GM23338 (cell line): ENCODE results near the gene NCBP1. TPM values are rescaled to one million over a fixed set of nuclear protein-coding genes. Genes with fewer than 3 reads are reported as not detected.

ENCODE experiments used
- ATAC-seq: fragments of 200-7000 bp; cut with Tn5 transposase; 3 replicates; pipeline ENCODE4 v1.9.1; 2020
- DNase-seq: peaks from one replicate; pipeline ENCODE4 v3.0.0-alpha.2; 2015; ENCODE audit warnings: low spot score
- H2AFZ ChIP-seq: fragments of 200-600 bp; sonication (generic); 2 replicates; pipeline ENCODE4 v1.8.0; 2016; ENCODE audit warnings: antibody characterized with exemption, mild to moderate bottlenecking, moderate library complexity
- H3F3A ChIP-seq: fragments of 200-600 bp; sonication (generic); replicated peaks from 2 replicates; pipeline ENCODE4 v1.8.0; 2017; ENCODE audit warnings: antibody characterized with exemption, mixed run types, low read depth
- H3K27ac ChIP-seq: fragments of 200-600 bp; sonication (generic); 2 replicates; pipeline ENCODE4 v1.6.1; 2016; ENCODE audit warnings: low read depth
- H3K27me3 ChIP-seq: fragments of 200-600 bp; sonication (generic); 2 replicates; pipeline ENCODE4 v1.8.0; 2016; ENCODE audit warnings: mild to moderate bottlenecking, mixed run types, moderate library complexity; ENCODE audit not compliant: insufficient read depth
- H3K36me3 ChIP-seq: fragments of 200-600 bp; sonication (generic); 2 replicates; pipeline ENCODE4 v1.8.0; 2016; ENCODE audit warnings: mild to moderate bottlenecking; ENCODE audit not compliant: insufficient read depth
- H3K4me1 ChIP-seq: fragments of 200-600 bp; sonication (generic); 2 replicates; pipeline ENCODE4 v1.8.0; 2016; ENCODE audit warnings: mild to moderate bottlenecking, moderate library complexity; ENCODE audit not compliant: insufficient read depth
- H3K4me2 ChIP-seq: fragments of 200-600 bp; sonication (generic); 2 replicates; pipeline ENCODE4 v1.7.1; 2017; ENCODE audit warnings: mixed run types
- H3K4me3 ChIP-seq: fragments of 200-600 bp; sonication (generic); 2 replicates; pipeline ENCODE4 v1.6.1; 2016; ENCODE audit warnings: mixed run types
- H3K79me2 ChIP-seq: fragments of 200-600 bp; sonication (generic); replicated peaks from 2 replicates; pipeline ENCODE4 v1.8.0; 2017; ENCODE audit warnings: mild to moderate bottlenecking; ENCODE audit not compliant: insufficient read depth
- H3K9me2 ChIP-seq: fragments of 200-600 bp; sonication (generic); 2 replicates; pipeline ENCODE4 v1.8.0; 2017; ENCODE audit not compliant: insufficient read depth
- H4K20me1 ChIP-seq: fragments of 200-600 bp; sonication (generic); replicated peaks from 2 replicates; pipeline ENCODE4 v1.8.0; 2017; ENCODE audit warnings: mild to moderate bottlenecking; ENCODE audit not compliant: insufficient read depth
- H3K27ac Mint-ChIP-seq: 2 replicates; pipeline ENCODE4 v1.8.0; 2020; ENCODE audit warnings: inconsistent platforms, mild to moderate bottlenecking, moderate library complexity, mixed read lengths
- H3K27me3 Mint-ChIP-seq: 3 replicates; pipeline ENCODE4 v1.8.0; 2022; ENCODE audit warnings: low read depth, mild to moderate bottlenecking, moderate library complexity, mixed read lengths, inconsistent platforms; ENCODE audit not compliant: insufficient read depth, poor library complexity
- H3K36me3 Mint-ChIP-seq: 3 replicates; pipeline ENCODE4 v1.8.0; 2021; ENCODE audit warnings: low read depth, mild to moderate bottlenecking, inconsistent platforms, moderate library complexity, mixed read lengths
- H3K4me1 Mint-ChIP-seq: 3 replicates; pipeline ENCODE4 v1.8.0; 2020; ENCODE audit warnings: mild to moderate bottlenecking, inconsistent platforms, mixed read lengths
- H3K4me3 Mint-ChIP-seq: 3 replicates; pipeline ENCODE4 v1.8.0; 2021; ENCODE audit warnings: moderate library complexity, mild to moderate bottlenecking, inconsistent platforms, mixed read lengths
- H3K9me3 Mint-ChIP-seq: 3 replicates; pipeline ENCODE4 v1.8.0; 2020; ENCODE audit warnings: moderate library complexity, mild to moderate bottlenecking, inconsistent platforms, mixed read lengths
- CREB1 ChIP-seq: fragments of 250-450 bp; sonication (Bioruptor Pico); IDR thresholded peaks from 2 replicates; pipeline ENCODE4 v1.5.0; 2020; ENCODE audit warnings: low read depth, mild to moderate bottlenecking, moderate library complexity
- EZH2 ChIP-seq: fragments of 200-600 bp; sonication (generic); IDR thresholded peaks from one replicate; pipeline ENCODE4 v1.8.0; 2017; ENCODE audit warnings: antibody characterized with exemption, mild to moderate bottlenecking, low read depth; ENCODE audit not compliant: unreplicated experiment
- EZH2phosphoT487 ChIP-seq: fragments of 200-600 bp; sonication (generic); IDR thresholded peaks from one replicate; pipeline ENCODE4 v1.8.1; 2018; ENCODE audit warnings: antibody characterized with exemption; ENCODE audit not compliant: unreplicated experiment
- JUNB ChIP-seq: IDR thresholded peaks from one replicate; pipeline ENCODE4 v1.6.1; 2016; ENCODE audit warnings: antibody characterized with exemption; ENCODE audit not compliant: unreplicated experiment
- NANOG ChIP-seq: IDR thresholded peaks from 2 replicates; pipeline ENCODE4 v1.6.1; 2016; ENCODE audit warnings: antibody characterized with exemption, borderline replicate concordance
- POLR2AphosphoS5 ChIP-seq: IDR thresholded peaks from 2 replicates; pipeline ENCODE4 v1.6.1; 2016; ENCODE audit warnings: antibody characterized with exemption, low read depth
- STAT1 ChIP-seq: IDR thresholded peaks from one replicate; pipeline ENCODE4 v1.6.1; 2016; ENCODE audit warnings: antibody characterized with exemption; ENCODE audit not compliant: unreplicated experiment
- ZNF114 ChIP-seq: fragments of 250-450 bp; sonication (Bioruptor Pico); IDR thresholded peaks from 2 replicates; pipeline ENCODE4 v1.5.0; 2020; ENCODE audit warnings: mild to moderate bottlenecking, moderate library complexity
- ZNF331 ChIP-seq: fragments of 250-450 bp; sonication (Bioruptor Pico); IDR thresholded peaks from 2 replicates; pipeline ENCODE4 v1.5.0; 2020; ENCODE audit warnings: low read depth, mild to moderate bottlenecking, moderate library complexity
- polyA plus RNA-seq: library from polyadenylated mRNA; unstranded; fragments of >200 nt; fragmentation: Nextera tagmentation; extraction: Ambion mirVana; gene quantifications from 2 replicates; pipeline ENCODE4 v1.2.1, GENCODE V29; 2016
- total RNA-seq: library from RNA; depleted of rRNA; stranded (reverse); fragments of >200 nt; shearing (Covaris generic); gene quantifications from 2 replicates; pipeline ENCODE4 v1.2.3, GENCODE V29; 2014
- TF ChIP-seq, protein P1 (sequence below), 2 experiments: fragments of 200-600 bp in 1 of 2; sonication (generic) in 1 of 2; conservative IDR thresholded peaks; 2 replicates each; pipeline versions ENCODE4 v1.5.1 to v1.6.1; 2016 to 2017; ENCODE audit warnings: antibody characterized with exemption in 2 of 2, low read depth in 2 of 2, mild to moderate bottlenecking in 2 of 2, moderate library complexity in 1 of 2
- TF ChIP-seq, protein P2 (sequence below): IDR thresholded peaks from one replicate; pipeline ENCODE4 v1.6.1; 2018; ENCODE audit warnings: antibody characterized with exemption; ENCODE audit not compliant: unreplicated experiment
- TF ChIP-seq, protein P3 (sequence below): IDR thresholded peaks from 2 replicates; pipeline ENCODE4 v1.6.1; 2016; ENCODE audit warnings: antibody characterized with exemption
- TF ChIP-seq, protein P4 (sequence below): fragments of 250-450 bp; sonication (Bioruptor Pico); IDR thresholded peaks from 2 replicates; pipeline ENCODE4 v1.5.0; 2020; ENCODE audit warnings: mild to moderate bottlenecking, moderate library complexity

NCBP1 gene
- total and polyA plus RNA-seq, 2 experiments from 2014 or later, result 43.9 to 60.2 TPM

DNA sequence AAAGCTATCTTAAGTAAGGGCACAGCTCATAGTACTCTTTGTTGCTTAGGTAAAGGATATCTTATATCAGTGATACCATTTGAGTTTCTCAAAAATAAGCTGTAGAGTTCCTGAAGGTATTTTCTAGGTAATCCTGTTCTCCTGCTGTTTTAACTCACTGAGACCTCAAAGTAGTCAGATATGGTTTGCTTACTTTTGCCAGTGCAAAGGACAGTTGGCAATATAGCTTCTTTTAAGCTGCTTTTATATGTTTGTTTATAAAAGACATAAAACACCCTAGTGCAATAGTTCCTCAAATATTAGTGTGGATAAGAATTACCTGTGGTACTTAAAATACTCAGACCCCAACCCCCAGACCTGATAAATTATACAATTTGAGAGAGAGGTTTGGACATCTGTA is 12.1 kb downstream of the NCBP1 start:
- no peak for TF ChIP-seq POLR2AphosphoS5
- TF ChIP-seq STAT1, result no peak
- TF ChIP-seq, protein P1, sequence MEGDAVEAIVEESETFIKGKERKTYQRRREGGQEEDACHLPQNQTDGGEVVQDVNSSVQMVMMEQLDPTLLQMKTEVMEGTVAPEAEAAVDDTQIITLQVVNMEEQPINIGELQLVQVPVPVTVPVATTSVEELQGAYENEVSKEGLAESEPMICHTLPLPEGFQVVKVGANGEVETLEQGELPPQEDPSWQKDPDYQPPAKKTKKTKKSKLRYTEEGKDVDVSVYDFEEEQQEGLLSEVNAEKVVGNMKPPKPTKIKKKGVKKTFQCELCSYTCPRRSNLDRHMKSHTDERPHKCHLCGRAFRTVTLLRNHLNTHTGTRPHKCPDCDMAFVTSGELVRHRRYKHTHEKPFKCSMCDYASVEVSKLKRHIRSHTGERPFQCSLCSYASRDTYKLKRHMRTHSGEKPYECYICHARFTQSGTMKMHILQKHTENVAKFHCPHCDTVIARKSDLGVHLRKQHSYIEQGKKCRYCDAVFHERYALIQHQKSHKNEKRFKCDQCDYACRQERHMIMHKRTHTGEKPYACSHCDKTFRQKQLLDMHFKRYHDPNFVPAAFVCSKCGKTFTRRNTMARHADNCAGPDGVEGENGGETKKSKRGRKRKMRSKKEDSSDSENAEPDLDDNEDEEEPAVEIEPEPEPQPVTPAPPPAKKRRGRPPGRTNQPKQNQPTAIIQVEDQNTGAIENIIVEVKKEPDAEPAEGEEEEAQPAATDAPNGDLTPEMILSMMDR (conservative IDR thresholded peaks at IDR 0.05; ENCODE audit: low read depth in 2 of 2), result no peak
- TF ChIP-seq EZH2phosphoT487, result no peak
- TF ChIP-seq NANOG, result no peak
- no peak for TF ChIP-seq ZNF114
- TF ChIP-seq, protein P2, sequence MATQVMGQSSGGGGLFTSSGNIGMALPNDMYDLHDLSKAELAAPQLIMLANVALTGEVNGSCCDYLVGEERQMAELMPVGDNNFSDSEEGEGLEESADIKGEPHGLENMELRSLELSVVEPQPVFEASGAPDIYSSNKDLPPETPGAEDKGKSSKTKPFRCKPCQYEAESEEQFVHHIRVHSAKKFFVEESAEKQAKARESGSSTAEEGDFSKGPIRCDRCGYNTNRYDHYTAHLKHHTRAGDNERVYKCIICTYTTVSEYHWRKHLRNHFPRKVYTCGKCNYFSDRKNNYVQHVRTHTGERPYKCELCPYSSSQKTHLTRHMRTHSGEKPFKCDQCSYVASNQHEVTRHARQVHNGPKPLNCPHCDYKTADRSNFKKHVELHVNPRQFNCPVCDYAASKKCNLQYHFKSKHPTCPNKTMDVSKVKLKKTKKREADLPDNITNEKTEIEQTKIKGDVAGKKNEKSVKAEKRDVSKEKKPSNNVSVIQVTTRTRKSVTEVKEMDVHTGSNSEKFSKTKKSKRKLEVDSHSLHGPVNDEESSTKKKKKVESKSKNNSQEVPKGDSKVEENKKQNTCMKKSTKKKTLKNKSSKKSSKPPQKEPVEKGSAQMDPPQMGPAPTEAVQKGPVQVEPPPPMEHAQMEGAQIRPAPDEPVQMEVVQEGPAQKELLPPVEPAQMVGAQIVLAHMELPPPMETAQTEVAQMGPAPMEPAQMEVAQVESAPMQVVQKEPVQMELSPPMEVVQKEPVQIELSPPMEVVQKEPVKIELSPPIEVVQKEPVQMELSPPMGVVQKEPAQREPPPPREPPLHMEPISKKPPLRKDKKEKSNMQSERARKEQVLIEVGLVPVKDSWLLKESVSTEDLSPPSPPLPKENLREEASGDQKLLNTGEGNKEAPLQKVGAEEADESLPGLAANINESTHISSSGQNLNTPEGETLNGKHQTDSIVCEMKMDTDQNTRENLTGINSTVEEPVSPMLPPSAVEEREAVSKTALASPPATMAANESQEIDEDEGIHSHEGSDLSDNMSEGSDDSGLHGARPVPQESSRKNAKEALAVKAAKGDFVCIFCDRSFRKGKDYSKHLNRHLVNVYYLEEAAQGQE, result no peak
- no peak for TF ChIP-seq JUNB
- TF ChIP-seq, protein P3, sequence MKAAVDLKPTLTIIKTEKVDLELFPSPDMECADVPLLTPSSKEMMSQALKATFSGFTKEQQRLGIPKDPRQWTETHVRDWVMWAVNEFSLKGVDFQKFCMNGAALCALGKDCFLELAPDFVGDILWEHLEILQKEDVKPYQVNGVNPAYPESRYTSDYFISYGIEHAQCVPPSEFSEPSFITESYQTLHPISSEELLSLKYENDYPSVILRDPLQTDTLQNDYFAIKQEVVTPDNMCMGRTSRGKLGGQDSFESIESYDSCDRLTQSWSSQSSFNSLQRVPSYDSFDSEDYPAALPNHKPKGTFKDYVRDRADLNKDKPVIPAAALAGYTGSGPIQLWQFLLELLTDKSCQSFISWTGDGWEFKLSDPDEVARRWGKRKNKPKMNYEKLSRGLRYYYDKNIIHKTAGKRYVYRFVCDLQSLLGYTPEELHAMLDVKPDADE, result no peak
- TF ChIP-seq, protein P4, sequence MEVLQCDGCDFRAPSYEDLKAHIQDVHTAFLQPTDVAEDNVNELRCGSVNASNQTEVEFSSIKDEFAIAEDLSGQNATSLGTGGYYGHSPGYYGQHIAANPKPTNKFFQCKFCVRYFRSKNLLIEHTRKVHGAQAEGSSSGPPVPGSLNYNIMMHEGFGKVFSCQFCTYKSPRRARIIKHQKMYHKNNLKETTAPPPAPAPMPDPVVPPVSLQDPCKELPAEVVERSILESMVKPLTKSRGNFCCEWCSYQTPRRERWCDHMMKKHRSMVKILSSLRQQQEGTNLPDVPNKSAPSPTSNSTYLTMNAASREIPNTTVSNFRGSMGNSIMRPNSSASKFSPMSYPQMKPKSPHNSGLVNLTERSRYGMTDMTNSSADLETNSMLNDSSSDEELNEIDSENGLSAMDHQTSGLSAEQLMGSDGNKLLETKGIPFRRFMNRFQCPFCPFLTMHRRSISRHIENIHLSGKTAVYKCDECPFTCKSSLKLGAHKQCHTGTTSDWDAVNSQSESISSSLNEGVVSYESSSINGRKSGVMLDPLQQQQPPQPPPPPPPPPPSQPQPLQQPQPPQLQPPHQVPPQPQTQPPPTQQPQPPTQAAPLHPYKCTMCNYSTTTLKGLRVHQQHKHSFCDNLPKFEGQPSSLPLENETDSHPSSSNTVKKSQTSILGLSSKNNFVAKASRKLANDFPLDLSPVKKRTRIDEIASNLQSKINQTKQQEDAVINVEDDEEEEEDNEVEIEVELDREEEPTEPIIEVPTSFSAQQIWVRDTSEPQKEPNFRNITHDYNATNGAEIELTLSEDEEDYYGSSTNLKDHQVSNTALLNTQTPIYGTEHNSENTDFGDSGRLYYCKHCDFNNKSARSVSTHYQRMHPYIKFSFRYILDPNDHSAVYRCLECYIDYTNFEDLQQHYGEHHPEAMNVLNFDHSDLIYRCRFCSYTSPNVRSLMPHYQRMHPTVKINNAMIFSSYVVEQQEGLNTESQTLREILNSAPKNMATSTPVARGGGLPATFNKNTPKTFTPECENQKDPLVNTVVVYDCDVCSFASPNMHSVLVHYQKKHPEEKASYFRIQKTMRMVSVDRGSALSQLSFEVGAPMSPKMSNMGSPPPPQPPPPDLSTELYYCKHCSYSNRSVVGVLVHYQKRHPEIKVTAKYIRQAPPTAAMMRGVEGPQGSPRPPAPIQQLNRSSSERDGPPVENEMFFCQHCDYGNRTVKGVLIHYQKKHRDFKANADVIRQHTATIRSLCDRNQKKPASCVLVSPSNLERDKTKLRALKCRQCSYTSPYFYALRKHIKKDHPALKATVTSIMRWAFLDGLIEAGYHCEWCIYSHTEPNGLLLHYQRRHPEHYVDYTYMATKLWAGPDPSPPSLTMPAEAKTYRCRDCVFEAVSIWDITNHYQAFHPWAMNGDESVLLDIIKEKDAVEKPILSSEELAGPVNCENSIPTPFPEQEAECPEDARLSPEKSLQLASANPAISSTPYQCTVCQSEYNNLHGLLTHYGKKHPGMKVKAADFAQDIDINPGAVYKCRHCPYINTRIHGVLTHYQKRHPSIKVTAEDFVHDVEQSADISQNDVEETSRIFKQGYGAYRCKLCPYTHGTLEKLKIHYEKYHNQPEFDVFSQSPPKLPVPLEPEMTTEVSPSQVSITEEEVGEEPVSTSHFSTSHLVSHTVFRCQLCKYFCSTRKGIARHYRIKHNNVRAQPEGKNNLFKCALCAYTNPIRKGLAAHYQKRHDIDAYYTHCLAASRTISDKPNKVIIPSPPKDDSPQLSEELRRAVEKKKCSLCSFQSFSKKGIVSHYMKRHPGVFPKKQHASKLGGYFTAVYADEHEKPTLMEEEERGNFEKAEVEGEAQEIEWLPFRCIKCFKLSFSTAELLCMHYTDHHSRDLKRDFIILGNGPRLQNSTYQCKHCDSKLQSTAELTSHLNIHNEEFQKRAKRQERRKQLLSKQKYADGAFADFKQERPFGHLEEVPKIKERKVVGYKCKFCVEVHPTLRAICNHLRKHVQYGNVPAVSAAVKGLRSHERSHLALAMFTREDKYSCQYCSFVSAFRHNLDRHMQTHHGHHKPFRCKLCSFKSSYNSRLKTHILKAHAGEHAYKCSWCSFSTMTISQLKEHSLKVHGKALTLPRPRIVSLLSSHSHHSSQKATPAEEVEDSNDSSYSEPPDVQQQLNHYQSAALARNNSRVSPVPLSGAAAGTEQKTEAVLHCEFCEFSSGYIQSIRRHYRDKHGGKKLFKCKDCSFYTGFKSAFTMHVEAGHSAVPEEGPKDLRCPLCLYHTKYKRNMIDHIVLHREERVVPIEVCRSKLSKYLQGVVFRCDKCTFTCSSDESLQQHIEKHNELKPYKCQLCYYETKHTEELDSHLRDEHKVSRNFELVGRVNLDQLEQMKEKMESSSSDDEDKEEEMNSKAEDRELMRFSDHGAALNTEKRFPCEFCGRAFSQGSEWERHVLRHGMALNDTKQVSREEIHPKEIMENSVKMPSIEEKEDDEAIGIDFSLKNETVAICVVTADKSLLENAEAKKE, result no peak
- TF ChIP-seq CREB1 (CRISPR knock-in tag), result no peak
- TF ChIP-seq EZH2, result no peak
- TF ChIP-seq ZNF331 (CRISPR knock-in tag), result no peak
- H3K9me2 ChIP-seq, result no peaks in the 10 kb centered on the region
- no peak for ATAC-seq
- no peaks in the 10 kb centered on the region for H3K4me1 Mint-ChIP-seq
- H3K27me3 ChIP-seq, result no peaks in the 10 kb centered on the region
- H3K9me3 Mint-ChIP-seq, result no peaks in the 10 kb centered on the region
- no peak overlapping the region for H3K4me2 ChIP-seq
- DNase-seq, result no peak
- H3K27ac ChIP-seq, result no peak overlapping the region
- no peak overlapping the region for H3K27ac Mint-ChIP-seq
- H3K36me3 ChIP-seq, result peaks cover 47% of the 10 kb centered on the region
- no peak overlapping the region for H2AFZ ChIP-seq
- H3K79me2 ChIP-seq, result peaks cover 20% of the 10 kb centered on the region
- no peaks in the 10 kb centered on the region for H3K27me3 Mint-ChIP-seq
- H3K4me3 Mint-ChIP-seq, result no peak overlapping the region
- no peaks in the 10 kb centered on the region for H3F3A ChIP-seq
- H4K20me1 ChIP-seq, result peaks cover 12% of the 10 kb centered on the region
- H3K36me3 Mint-ChIP-seq, result peaks cover 46% of the 10 kb centered on the region
- no peak overlapping the region for H3K4me3 ChIP-seq
- H3K4me1 ChIP-seq, result no peaks in the 10 kb centered on the region
